HepG2 (cell line): Measurements from ENCODE around the gene STK32C. TPM values are rescaled to one million over a fixed set of nuclear protein-coding genes. Genes with fewer than 3 reads are reported as not detected.

Experiments used
- ATAC-seq: fragments of 200-7000 bp; cut with Tn5 transposase; 3 replicates; pipeline ENCODE4 v1.9.1; 2020; ENCODE audit warnings: mild to moderate bottlenecking, moderate library complexity
- BruUV-seq: library from RNA; stranded (reverse); fragments of 400-500 nt; replicated peaks from 2 replicates; lab custom pipeline; 2021; lab: Mats Ljungman, UMichigan
- CTCF ChIA-PET: fragments of 300-600 bp; formaldehyde crosslinking; extraction: SDS; loops from one replicate; lab custom pipeline; 2021; ENCODE audit warnings: low total read pairs, inconsistent platforms, low intra/inter-chr PET ratio; lab: Yijun Ruan, JAX
- POLR2A ChIA-PET: fragments of 350-600 bp; sonication (Branson Sonifier 250); formaldehyde crosslinking; loops from one replicate; lab custom pipeline; 2020; ENCODE audit warnings: antibody characterized with exemption, inconsistent platforms; lab: Yijun Ruan, JAX
- DNase-seq: peaks from one replicate; pipeline ENCODE4 v3.0.0-alpha.2; 2015; ENCODE audit warnings: low spot score
- FAIRE-seq: peaks from 3 replicates; lab custom pipeline; 2011; peaks lifted over from hg19 to GRCh38; lab: Jason Lieb, UNC
- H2AFZ ChIP-seq: one replicate; pipeline ENCODE4 v1.6.1; 2011; ENCODE audit warnings: low read length, inconsistent platforms
- H3K27ac ChIP-seq: fragments of 300-600 bp; 3 replicates; pipeline ENCODE4 v1.8.0; 2011; ENCODE audit warnings: mixed run types, mild to moderate bottlenecking, mixed read lengths, low read length, inconsistent platforms; ENCODE audit not compliant: insufficient read depth; ENCODE audit errors: extremely low read length
- H3K27me3 ChIP-seq, 2 experiments: fragments of 200-600 bp in 1 of 2; 2 replicates in 1 of 2; 3 replicates in 1 of 2; pipeline versions ENCODE4 v1.6.0 to v1.8.0; 2011; ENCODE audit warnings: low read length in 2 of 2, mild to moderate bottlenecking in 2 of 2, moderate library complexity in 2 of 2, inconsistent platforms in 1 of 2; ENCODE audit not compliant: insufficient read depth in 2 of 2, control insufficient read depth in 1 of 2
- H3K36me3 ChIP-seq, 2 experiments: fragments of 200-600 bp in 1 of 2; replicated peaks in 1 of 2; 2 replicates in 1 of 2; 3 replicates in 1 of 2; pipeline versions ENCODE4 v1.5.1 to v1.8.0; 2011; ENCODE audit warnings: low read length in 2 of 2, inconsistent platforms in 1 of 2; ENCODE audit not compliant: insufficient read depth in 2 of 2, control insufficient read depth in 1 of 2
- H3K4me1 ChIP-seq: 2 replicates; pipeline ENCODE4 v1.5.1; 2012; ENCODE audit warnings: low read length, inconsistent platforms; ENCODE audit not compliant: insufficient read depth
- H3K4me2 ChIP-seq: 2 replicates; pipeline ENCODE4 v1.6.0; 2011; ENCODE audit warnings: low read depth, low read length, inconsistent platforms
- H3K4me3 ChIP-seq, 3 experiments: fragments of 200-600 bp in 1 of 3; sonication (generic), shearing (Covaris generic) in 1 of 3; replicated peaks in 1 of 3; 2 replicates each; pipeline ENCODE4 v1.5.1; 2011 to 2016; ENCODE audit warnings: low read length in 3 of 3, inconsistent platforms in 2 of 3, low read depth in 2 of 3, mild to moderate bottlenecking in 2 of 3, control low read depth in 1 of 3, mixed read lengths in 1 of 3; ENCODE audit not compliant: insufficient read depth in 1 of 3
- H3K79me2 ChIP-seq: one replicate; pipeline ENCODE4 v1.6.1; 2011; ENCODE audit warnings: low read length, inconsistent platforms; ENCODE audit not compliant: insufficient read depth
- H3K9ac ChIP-seq: 2 replicates; pipeline ENCODE4 v1.6.0; 2011; ENCODE audit warnings: mild to moderate bottlenecking, low read depth, low read length, inconsistent platforms; ENCODE audit not compliant: insufficient read depth
- H3K9me3 ChIP-seq: 2 replicates; pipeline ENCODE4 v1.5.1; 2012; ENCODE audit warnings: mild to moderate bottlenecking, low read length
- H4K20me1 ChIP-seq: 2 replicates; pipeline ENCODE4 v1.6.0; 2011; ENCODE audit warnings: inconsistent platforms, mild to moderate bottlenecking, low read length, moderate library complexity; ENCODE audit not compliant: insufficient read depth
- EED ChIP-seq: sonication (generic); formaldehyde crosslinking; IDR thresholded peaks from 2 replicates; pipeline ENCODE4 v1.5.0; 2020; ENCODE audit warnings: mild to moderate bottlenecking, missing genetic modification reagents
- FOXK1 ChIP-seq: sonication (generic); formaldehyde crosslinking; IDR thresholded peaks from 2 replicates; pipeline ENCODE4 v1.4.0; 2020; ENCODE audit warnings: low read depth, missing genetic modification reagents, borderline replicate concordance
- JDP2 ChIP-seq: sonication (generic); formaldehyde crosslinking; IDR thresholded peaks from 2 replicates; pipeline ENCODE4 v1.8.1; 2022; ENCODE audit warnings: missing genetic modification reagents, borderline replicate concordance
- MTERF4 ChIP-seq: sonication (generic); formaldehyde crosslinking; IDR thresholded peaks from 2 replicates; pipeline ENCODE4 v1.8.0; 2023; ENCODE audit warnings: mild to moderate bottlenecking, missing genetic modification reagents
- MYPOP ChIP-seq: sonication (generic); formaldehyde crosslinking; IDR thresholded peaks from 2 replicates; pipeline ENCODE4 v1.8.1; 2023; ENCODE audit warnings: mild to moderate bottlenecking, moderate library complexity, missing genetic modification reagents
- PAXIP1 ChIP-seq: sonication (generic); formaldehyde crosslinking; conservative IDR thresholded peaks from 2 replicates; pipeline ENCODE4 v1.4.0; 2020; ENCODE audit warnings: mild to moderate bottlenecking, missing genetic modification reagents, moderate library complexity
- REST ChIP-seq, 2 experiments: IDR thresholded peaks; 2 replicates each; pipeline ENCODE4 v1.6.1; 2011 to 2012; ENCODE audit warnings: low read length in 2 of 2, borderline replicate concordance in 1 of 2, low read depth in 1 of 2, mild to moderate bottlenecking in 1 of 2, moderate library complexity in 1 of 2
- RXRA ChIP-seq: sonication (generic); formaldehyde crosslinking; IDR thresholded peaks from 2 replicates; pipeline ENCODE4 v1.5.1; 2020; ENCODE audit warnings: missing genetic modification reagents
- ZMYM2 ChIP-seq: sonication (generic); formaldehyde crosslinking; IDR thresholded peaks from 2 replicates; pipeline ENCODE4 v1.8.0; 2022; ENCODE audit warnings: mild to moderate bottlenecking, missing genetic modification reagents
- ZNF10 ChIP-seq: sonication (generic); formaldehyde crosslinking; IDR thresholded peaks from 2 replicates; pipeline ENCODE4 v1.4.0; 2020; ENCODE audit warnings: mild to moderate bottlenecking, low read depth, missing genetic modification reagents, borderline replicate concordance
- ZNF343 ChIP-seq: sonication (generic); formaldehyde crosslinking; IDR thresholded peaks from 2 replicates; pipeline ENCODE4 v1.4.0; 2020; ENCODE audit warnings: mild to moderate bottlenecking, missing genetic modification reagents
- ZNF569 ChIP-seq: sonication (generic); formaldehyde crosslinking; IDR thresholded peaks from 2 replicates; pipeline ENCODE4 v1.5.0; 2020; ENCODE audit warnings: mild to moderate bottlenecking, missing genetic modification reagents, moderate library complexity, borderline replicate concordance
- WGBS: methylation state at CpG from one replicate; pipeline ENCODE4 v1.1.6; 2017; ENCODE audit warnings: low lambda C conversion rate; 5-methylcytosine and 5-hydroxymethylcytosine counted together
- in situ Hi-C: cut with HindIII; loops from 2 replicates; pipeline ENCODE4 v1.10.0; 2017; ENCODE audit warnings: low pct_unique_long_range_greater_than_20kb; ENCODE audit not compliant: extremely low pct_ligation_motif_present
- intact Hi-C: fragments of 100-400 bp; cut with micrococcal nuclease; formaldehyde crosslinking; loops from one replicate; pipeline ENCODE4 v1.10.0; 2022; ENCODE audit not compliant: unreplicated experiment
- polyA plus RNA-seq, 8 experiments: library from polyadenylated mRNA; depleted of rRNA in 3 of 8; stranded (reverse) in 7 of 8; unstranded in 1 of 8; fragments of >200 nt; fragmentation: Illumina TruSeq in 4 of 8; extraction: Trizol in 4 of 8; gene quantifications; 2 replicates each; pipeline versions ENCODE4 v1.2.1 to v1.2.3, GENCODE V29; 2011 to 2016; ENCODE audit warnings: low read depth in 4 of 8, missing spikeins in 1 of 8, mixed read lengths in 1 of 8; ENCODE audit not compliant: insufficient read depth in 1 of 8
- total RNA-seq, 5 experiments: library from RNA; depleted of rRNA; stranded (reverse); fragments of >200 nt; fragmentation: Illumina TruSeq; extraction: Trizol; gene quantifications; 2 replicates each; pipeline ENCODE4 v1.2.3, GENCODE V29; 2016; ENCODE audit warnings: low read depth in 1 of 5

The STK32C gene
- total and polyA plus RNA-seq, 2 of the 13 experiments (the other 11 are each of a cell fraction or from before 2014, with no cell fraction given) = 10.9 to 19.4 TPM

- TF ChIP-seq PAXIP1 (CRISPR knock-in tag) = peak; percentile 46; the same call in 1 of the 2 replicates
- TF ChIP-seq ZNF569 (CRISPR knock-in tag) = no peak
- no peak for TF ChIP-seq ZNF343 (CRISPR knock-in tag)
- 0 out of 2 replicates have a peak, but pooled peaks have one; percentile 39 for TF ChIP-seq ZMYM2 (CRISPR knock-in tag)
Observed at GRCh38 chr10:132255489-132256344, 52.0 kb downstream of the STK32C start (continued).

GRCh38 chr10:132254841-132255240 lies 52.9 kb downstream of the STK32C start:
- CTCF ChIA-PET = no interaction called here
- in situ Hi-C loops = no loop called here
- Histone ChIP-seq H3K4me2 (no peak overlapping the region), H4K20me1 (no peaks in the 10 kb centered on the region), H3K79me2 (no peaks in the 10 kb centered on the region), H3K4me1 (peaks cover 42% of the 10 kb centered on the region), H3K36me3 (no peaks in the 10 kb centered on the region), H3K9ac (no peak overlapping the region), H3K9me3 (no peaks in the 10 kb centered on the region), H2AFZ (no peak overlapping the region), H3K4me3 (no peak overlapping the region), H3K27ac (no peak overlapping the region), H3K27me3 (no peaks in the 10 kb centered on the region)
- ATAC-seq = no peak
- no peak for DNase-seq
- intact Hi-C loops = no loop called here
- FAIRE-seq = no peak
- 87% methylated on average over 7 of the region's 14 CpGs for WGBS
- no TSS peak for BruUV-seq
- POLR2A ChIA-PET = no interaction called here
- TF ChIP-seq REST (IDR thresholded peaks at IDR 0.05; ENCODE audit: borderline replicate concordance in 1 of 2, low read depth in 1 of 2, low read length in 2 of 2) = no peak
- no peak for TF ChIP-seq EED (CRISPR knock-in tag)
- TF ChIP-seq MYPOP = no peak
- TF ChIP-seq ZNF10 (CRISPR knock-in tag) = no peak
- TF ChIP-seq FOXK1 (CRISPR knock-in tag) = no peak
- TF ChIP-seq JDP2 (CRISPR knock-in tag) = no peak
- TF ChIP-seq RXRA = no peak
- no peak for TF ChIP-seq MTERF4 (CRISPR knock-in tag)
